Measurements from ENCODE around the gene GRIP2. TPM values are rescaled to one million over a fixed set of nuclear protein-coding genes. Genes with fewer than 3 reads are reported as not detected.

The GRIP2 gene
- 0.05 and 3.7 TPM in 2 replicates for total RNA-seq (2014; rRNA removed; shearing (Covaris generic))

GRCh38 chr3:14539742-14540491 lies at the start of gene GRIP2:
Gene GRIP2, minus strand, starts transcription at chr3:14540342. Its CDS starts 34 bp downstream, at chr3:14540308.

Small RNA genes within 50 kb of the gene (small RNA-seq; reads per million reads assigned to genes)
- not detected for gene RNU6-905P

Other genes with a start within 250 kb of the GRIP2 start
- 16.4 and 19.5 TPM in 2 replicates for gene SLC6A6, start 137.7 kb downstream of the GRIP2 start, total RNA-seq (2014; rRNA removed; shearing (Covaris generic))
- 21.8 and 24.3 TPM in 2 replicates for gene CCDC174, start 111.4 kb upstream of the GRIP2 start, total RNA-seq (2014; rRNA removed; shearing (Covaris generic))
- gene C3orf20, start 134.8 kb upstream of the GRIP2 start, total RNA-seq (2014; rRNA removed; shearing (Covaris generic)), result not detected in 2 replicates